Measurements from ENCODE around the gene IDE. TPM values are rescaled to one million over a fixed set of nuclear protein-coding genes. Genes with fewer than 3 reads are reported as not detected.

IDE gene
- polyA plus RNA-seq, 4 donors: 9.2 to 21.2 (median 11.4) TPM

DNA sequence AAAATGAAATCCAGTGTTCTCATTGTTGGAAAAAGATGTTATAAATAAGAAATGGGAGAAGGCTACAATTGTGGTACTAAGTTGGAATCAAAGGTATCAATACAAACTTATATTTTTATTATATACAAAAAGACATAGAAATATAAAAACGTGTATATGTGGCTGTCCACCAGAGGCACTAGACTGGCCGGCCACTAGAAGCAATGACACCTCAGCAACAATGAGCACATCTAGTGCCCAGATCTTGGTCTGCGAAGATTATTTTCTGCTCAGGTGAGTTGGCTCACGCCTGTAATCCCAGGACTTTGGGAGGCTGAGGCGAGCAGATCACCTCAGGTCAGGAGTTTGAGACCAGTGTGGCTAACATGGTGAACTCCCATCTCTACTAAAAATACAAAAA, 21.6 kb downstream of the IDE start:
- FAIRE-seq: no peak
- H3K4me1 ChIP-seq (ENCODE audit: control insufficient read depth in 3 of 3, insufficient read depth in 2 of 3, low read depth in 1 of 3, low read length in 2 of 3): no peaks in the 10 kb centered on the region
- peaks cover 0 to 11% of the 10 kb centered on the region in 2 donors for H3K9me3 ChIP-seq (ENCODE audit: control insufficient read depth in 2 of 2, insufficient read depth in 1 of 2, low read depth in 1 of 2, low read length in 1 of 2)
- no peaks in the 10 kb centered on the region for H3K27me3 ChIP-seq (ENCODE audit: control insufficient read depth in 3 of 3, insufficient read depth in 3 of 3, low read length in 3 of 3)
- DNase-seq: no peak
- no peak overlapping the region for H3K27ac ChIP-seq (ENCODE audit: low read depth in 1 of 3, low read length in 2 of 3)
- peaks cover 4 to 22% (median 6%) of the 10 kb centered on the region in 3 donors for H3K36me3 ChIP-seq (ENCODE audit: control insufficient read depth in 3 of 3, insufficient read depth in 2 of 3, low read depth in 1 of 3, low read length in 3 of 3)
- H3K4me3 ChIP-seq (ENCODE audit: low read depth in 1 of 3, low read length in 3 of 3): no peak overlapping the region
- WGBS, 3 donors: 90 to 96% (median 90%) methylated on average over 5 of the region's 5 CpGs

DNA sequence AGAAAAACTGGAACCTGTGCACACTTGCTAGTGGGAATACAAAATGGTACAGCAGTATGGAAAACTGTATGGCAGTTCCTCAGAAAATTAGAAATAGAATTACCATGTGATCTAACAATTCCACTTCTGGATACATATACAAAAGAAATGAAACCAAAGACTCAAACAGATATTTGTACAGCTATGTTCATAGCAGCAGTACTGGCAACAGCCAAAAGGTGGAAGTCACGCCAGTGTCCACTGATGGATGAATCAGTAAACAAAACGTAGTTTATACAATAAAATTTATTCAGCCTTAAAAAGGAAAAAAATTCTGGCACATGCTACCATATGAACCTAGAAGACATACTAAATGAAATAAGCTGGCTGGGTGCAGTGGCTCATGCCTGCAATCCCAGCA, 23.0 kb downstream of the IDE start:
- Histone ChIP-seq H3K9me3 (ENCODE audit: control insufficient read depth in 2 of 2, insufficient read depth in 1 of 2, low read depth in 1 of 2, low read length in 1 of 2) (peaks cover 0 to 11% of the 10 kb centered on the region in 2 donors), H3K36me3 (ENCODE audit: control insufficient read depth in 3 of 3, insufficient read depth in 2 of 3, low read depth in 1 of 3, low read length in 3 of 3) (peaks cover 4 to 18% (median 6%) of the 10 kb centered on the region in 3 donors), H3K4me3 (ENCODE audit: low read depth in 1 of 3, low read length in 3 of 3) (no peak overlapping the region), H3K4me1 (ENCODE audit: control insufficient read depth in 3 of 3, insufficient read depth in 2 of 3, low read depth in 1 of 3, low read length in 2 of 3) (no peaks in the 10 kb centered on the region), H3K27me3 (ENCODE audit: control insufficient read depth in 3 of 3, insufficient read depth in 3 of 3, low read length in 3 of 3) (no peaks in the 10 kb centered on the region), H3K27ac (ENCODE audit: low read depth in 1 of 3, low read length in 2 of 3) (no peak overlapping the region)
- FAIRE-seq (no peak), DNase-seq (no peak)
- 65 to 80% (median 71%) methylated on average over 2 of the region's 2 CpGs for WGBS, 3 donors

DNA sequence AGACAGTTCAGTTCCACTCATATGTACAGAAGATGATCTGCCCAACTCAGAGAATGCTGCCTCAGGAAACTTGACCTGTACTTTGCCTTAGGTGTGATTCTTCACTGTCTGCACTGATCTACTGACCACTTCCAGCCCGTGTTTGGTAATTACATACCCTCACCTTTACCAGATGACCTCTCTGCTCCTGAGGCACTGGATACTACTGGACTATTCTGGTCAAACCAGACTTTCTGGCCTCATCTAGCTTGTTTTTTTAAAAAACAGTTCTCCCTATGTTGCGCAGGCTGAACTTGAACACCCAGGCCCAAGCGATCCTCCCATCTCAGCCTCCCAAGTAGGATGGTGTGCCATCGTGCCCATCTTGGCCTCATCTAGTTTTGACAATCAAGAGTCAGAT, 26.2 kb downstream of the IDE start:
- WGBS, 3 donors: 88 to 92% (median 92%) methylated on average over 4 of the region's 4 CpGs
- H3K4me1 ChIP-seq (ENCODE audit: control insufficient read depth in 3 of 3, insufficient read depth in 2 of 3, low read depth in 1 of 3, low read length in 2 of 3): peaks cover 0 to 3% (median 0%) of the 10 kb centered on the region in 3 donors
- H3K4me3 ChIP-seq (ENCODE audit: low read depth in 1 of 3, low read length in 3 of 3): no peak overlapping the region
- H3K36me3 ChIP-seq (ENCODE audit: control insufficient read depth in 3 of 3, insufficient read depth in 2 of 3, low read depth in 1 of 3, low read length in 3 of 3): peaks cover 0 to 9% (median 1%) of the 10 kb centered on the region in 3 donors
- DNase-seq (no peak), FAIRE-seq (no peak)
- no peaks in the 10 kb centered on the region for H3K9me3 ChIP-seq (ENCODE audit: control insufficient read depth in 2 of 2, insufficient read depth in 1 of 2, low read depth in 1 of 2, low read length in 1 of 2)
- H3K27me3 ChIP-seq (ENCODE audit: control insufficient read depth in 3 of 3, insufficient read depth in 3 of 3, low read length in 3 of 3): no peaks in the 10 kb centered on the region
- no peak overlapping the region for H3K27ac ChIP-seq (ENCODE audit: low read depth in 1 of 3, low read length in 2 of 3)

DNA sequence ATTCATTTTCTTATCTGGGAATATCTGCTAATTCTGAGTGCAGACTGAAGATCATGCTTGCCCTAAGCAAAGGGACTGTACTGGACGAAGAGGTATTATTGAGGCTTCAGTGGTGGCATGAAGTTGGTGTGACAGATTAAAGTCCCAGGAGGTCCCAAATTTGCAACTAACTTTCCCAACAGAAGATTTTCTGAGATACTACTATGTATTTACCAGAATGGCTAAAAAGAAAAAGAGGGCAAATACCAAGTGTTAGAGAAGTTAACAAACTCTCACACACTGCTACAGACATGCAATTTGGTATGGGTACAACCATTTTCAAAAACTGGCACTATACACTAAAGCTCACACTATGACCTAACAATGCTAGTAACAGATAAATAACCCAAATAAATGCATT, 28.3 kb downstream of the IDE start:
- Histone ChIP-seq H3K9me3 (ENCODE audit: control insufficient read depth in 2 of 2, insufficient read depth in 1 of 2, low read depth in 1 of 2, low read length in 1 of 2) (no peaks in the 10 kb centered on the region), H3K4me1 (ENCODE audit: control insufficient read depth in 3 of 3, insufficient read depth in 2 of 3, low read depth in 1 of 3, low read length in 2 of 3) (peaks cover 0 to 3% (median 0%) of the 10 kb centered on the region in 3 donors), H3K4me3 (ENCODE audit: low read depth in 1 of 3, low read length in 3 of 3) (no peak overlapping the region), H3K27ac (ENCODE audit: low read depth in 1 of 3, low read length in 2 of 3) (no peak overlapping the region), H3K27me3 (ENCODE audit: control insufficient read depth in 3 of 3, insufficient read depth in 3 of 3, low read length in 3 of 3) (no peaks in the 10 kb centered on the region), H3K36me3 (ENCODE audit: control insufficient read depth in 3 of 3, insufficient read depth in 2 of 3, low read depth in 1 of 3, low read length in 3 of 3) (peaks cover 0 to 10% (median 1%) of the 10 kb centered on the region in 3 donors)
- 93 to 100% (median 95%) methylated on average over 1 of the region's 1 CpG for WGBS, 3 donors
- FAIRE-seq (no peak), DNase-seq (no peak)

DNA sequence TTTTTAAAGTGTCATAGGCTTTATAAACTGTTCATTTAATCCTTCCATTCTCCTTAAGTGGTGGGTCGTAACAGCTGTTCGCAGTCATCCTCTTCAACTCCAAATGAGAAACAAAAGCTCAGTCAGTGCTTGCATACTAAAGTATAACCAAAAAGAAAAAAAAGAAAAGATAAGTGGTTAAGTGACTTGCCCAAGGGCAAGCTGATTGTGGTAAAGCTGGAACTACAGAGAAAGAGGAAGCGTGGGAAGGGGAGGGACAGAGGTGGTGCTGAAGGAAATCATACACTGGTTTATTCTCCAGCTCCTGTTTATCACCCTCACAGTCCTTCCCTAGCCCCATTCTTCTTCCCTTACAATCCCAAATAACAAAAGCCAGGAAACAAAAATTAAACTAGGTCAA, 29.6 kb downstream of the IDE start:
- Histone ChIP-seq H3K9me3 (ENCODE audit: control insufficient read depth in 2 of 2, insufficient read depth in 1 of 2, low read depth in 1 of 2, low read length in 1 of 2) (no peaks in the 10 kb centered on the region), H3K36me3 (ENCODE audit: control insufficient read depth in 3 of 3, insufficient read depth in 2 of 3, low read depth in 1 of 3, low read length in 3 of 3) (peaks cover 0 to 9% (median 1%) of the 10 kb centered on the region in 3 donors), H3K4me1 (ENCODE audit: control insufficient read depth in 3 of 3, insufficient read depth in 2 of 3, low read depth in 1 of 3, low read length in 2 of 3) (peaks cover 0 to 3% (median 0%) of the 10 kb centered on the region in 3 donors), H3K27me3 (ENCODE audit: control insufficient read depth in 3 of 3, insufficient read depth in 3 of 3, low read length in 3 of 3) (no peaks in the 10 kb centered on the region), H3K27ac (ENCODE audit: low read depth in 1 of 3, low read length in 2 of 3) (no peak overlapping the region), H3K4me3 (ENCODE audit: low read depth in 1 of 3, low read length in 3 of 3) (no peak overlapping the region)
- no peak for DNase-seq
- no peak for FAIRE-seq
- 56 to 81% (median 60%) methylated on average over 3 of the region's 3 CpGs for WGBS, 3 donors

DNA sequence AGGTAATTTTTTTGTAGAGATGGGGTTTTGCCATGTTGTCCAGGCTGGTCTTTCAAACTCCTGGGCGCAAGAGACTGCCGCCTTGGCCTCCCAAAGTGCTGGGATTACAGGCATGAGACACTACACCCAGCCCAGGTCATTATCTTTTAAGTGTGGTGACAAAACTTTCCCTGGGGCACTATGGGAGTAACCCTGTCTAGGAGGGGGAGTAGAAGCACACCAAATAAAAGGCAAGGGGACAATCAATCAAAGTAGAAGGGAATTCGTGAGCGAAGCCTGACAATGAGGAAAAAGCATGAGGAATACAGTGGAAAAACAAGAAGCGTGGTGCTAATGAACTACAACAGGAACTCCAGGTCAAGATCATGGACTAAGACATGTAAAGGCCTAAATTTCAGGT, 31.4 kb downstream of the IDE start:
- no peak overlapping the region for H3K27ac ChIP-seq (ENCODE audit: low read depth in 1 of 3, low read length in 2 of 3)
- H3K4me1 ChIP-seq (ENCODE audit: control insufficient read depth in 3 of 3, insufficient read depth in 2 of 3, low read depth in 1 of 3, low read length in 2 of 3): peaks cover 0 to 3% (median 0%) of the 10 kb centered on the region in 3 donors
- FAIRE-seq (no peak), DNase-seq (no peak)
- no peak overlapping the region for H3K4me3 ChIP-seq (ENCODE audit: low read depth in 1 of 3, low read length in 3 of 3)
- WGBS, 3 donors: 96 to 97% (median 96%) methylated on average over 5 of the region's 5 CpGs
- H3K36me3 ChIP-seq (ENCODE audit: control insufficient read depth in 3 of 3, insufficient read depth in 2 of 3, low read depth in 1 of 3, low read length in 3 of 3): peaks cover 0 to 6% (median 1%) of the 10 kb centered on the region in 3 donors
- no peaks in the 10 kb centered on the region for H3K27me3 ChIP-seq (ENCODE audit: control insufficient read depth in 3 of 3, insufficient read depth in 3 of 3, low read length in 3 of 3)
- H3K9me3 ChIP-seq (ENCODE audit: control insufficient read depth in 2 of 2, insufficient read depth in 1 of 2, low read depth in 1 of 2, low read length in 1 of 2): no peaks in the 10 kb centered on the region

DNA sequence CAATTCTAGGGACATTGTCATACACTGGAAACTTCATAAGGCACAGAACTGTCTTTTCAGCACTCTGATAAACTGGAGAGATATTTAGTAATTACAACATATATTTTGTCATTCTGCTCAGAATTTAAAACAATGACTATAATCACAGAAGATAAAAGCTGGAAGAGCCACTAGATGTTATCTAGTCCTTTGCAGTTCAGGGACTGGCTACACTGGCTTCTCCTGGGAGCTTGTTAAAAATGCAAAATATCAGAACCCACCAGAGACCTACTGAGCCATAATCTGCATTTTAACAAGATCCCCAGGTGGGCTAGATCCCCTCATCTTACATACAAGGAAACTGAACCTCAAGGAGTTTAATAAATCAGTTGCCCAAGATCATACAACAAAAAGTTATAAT, 32.3 kb downstream of the IDE start:
- Histone ChIP-seq H3K27ac (ENCODE audit: low read depth in 1 of 3, low read length in 2 of 3) (no peak overlapping the region), H3K4me1 (ENCODE audit: control insufficient read depth in 3 of 3, insufficient read depth in 2 of 3, low read depth in 1 of 3, low read length in 2 of 3) (peaks cover 0 to 3% (median 0%) of the 10 kb centered on the region in 3 donors), H3K4me3 (ENCODE audit: low read depth in 1 of 3, low read length in 3 of 3) (no peak overlapping the region), H3K9me3 (ENCODE audit: control insufficient read depth in 2 of 2, insufficient read depth in 1 of 2, low read depth in 1 of 2, low read length in 1 of 2) (no peaks in the 10 kb centered on the region), H3K27me3 (ENCODE audit: control insufficient read depth in 3 of 3, insufficient read depth in 3 of 3, low read length in 3 of 3) (no peaks in the 10 kb centered on the region), H3K36me3 (ENCODE audit: control insufficient read depth in 3 of 3, insufficient read depth in 2 of 3, low read depth in 1 of 3, low read length in 3 of 3) (peaks cover 0 to 6% (median 2%) of the 10 kb centered on the region in 3 donors)
- DNase-seq (no peak), FAIRE-seq (no peak)

DNA sequence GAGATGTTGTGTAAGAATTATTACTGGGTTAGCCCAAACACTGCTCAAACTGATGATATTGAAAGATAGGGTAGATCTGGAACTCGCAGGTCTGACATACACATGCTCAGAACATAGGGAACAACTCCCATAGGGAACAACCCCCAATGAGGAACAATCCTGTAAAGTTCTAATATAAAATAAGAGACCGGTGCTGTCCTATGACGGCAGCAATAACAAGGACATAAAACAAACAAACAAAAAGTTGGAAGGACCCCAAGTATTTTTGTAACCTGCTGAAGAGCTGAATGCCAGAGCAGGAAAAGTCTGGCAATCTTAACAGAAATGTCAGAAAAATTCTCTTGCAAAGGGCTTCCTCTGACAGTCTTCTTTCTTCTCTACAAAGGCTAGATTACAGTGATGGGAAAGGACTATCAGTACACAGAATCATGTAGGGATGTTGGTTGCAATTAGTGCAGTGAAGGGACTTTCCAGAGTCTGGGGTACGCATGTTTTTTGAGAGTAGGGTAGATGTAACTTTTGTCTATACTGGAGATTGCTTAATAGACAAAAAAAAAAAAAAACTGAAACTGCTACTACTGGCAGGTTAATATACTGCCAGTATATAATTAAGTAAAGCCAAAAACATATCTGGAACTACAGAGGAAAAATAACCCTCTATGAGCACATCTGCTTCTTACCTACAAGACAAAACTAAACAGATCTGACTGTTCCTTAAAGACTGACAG, 35.5 kb downstream of the IDE start:
- peaks cover 0 to 15% (median 3%) of the 10 kb centered on the region in 3 donors for H3K36me3 ChIP-seq (ENCODE audit: control insufficient read depth in 3 of 3, insufficient read depth in 2 of 3, low read depth in 1 of 3, low read length in 3 of 3)
- H3K27ac ChIP-seq (ENCODE audit: low read depth in 1 of 3, low read length in 2 of 3): no peak overlapping the region
- H3K27me3 ChIP-seq (ENCODE audit: control insufficient read depth in 3 of 3, insufficient read depth in 3 of 3, low read length in 3 of 3): no peaks in the 10 kb centered on the region
- 71 to 81% (median 73%) methylated on average over 4 of the region's 4 CpGs for WGBS, 3 donors
- no peak for DNase-seq
- no peak overlapping the region for H3K4me3 ChIP-seq (ENCODE audit: low read depth in 1 of 3, low read length in 3 of 3)
- no peak for FAIRE-seq
- no peaks in the 10 kb centered on the region for H3K4me1 ChIP-seq (ENCODE audit: control insufficient read depth in 3 of 3, insufficient read depth in 2 of 3, low read depth in 1 of 3, low read length in 2 of 3)
- no peaks in the 10 kb centered on the region for H3K9me3 ChIP-seq (ENCODE audit: control insufficient read depth in 2 of 2, insufficient read depth in 1 of 2, low read depth in 1 of 2, low read length in 1 of 2)
